SK-N-SH (cell line): ENCODE results near the gene ABCC5. TPM values are rescaled to one million over a fixed set of nuclear protein-coding genes. Genes with fewer than 3 reads are reported as not detected.

Experiments used
- CTCF ChIA-PET: fragments of 300-600, 350-600 bp; formaldehyde crosslinking; extraction: SDS; loops from one replicate; lab custom pipeline; 2021; lab: Yijun Ruan, JAX
- POLR2A ChIA-PET: fragments of 350-600 bp; sonication (Branson Sonifier 250); formaldehyde crosslinking; extraction: SDS; loops from one replicate; lab custom pipeline; 2020; ENCODE audit warnings: antibody characterized with exemption, inconsistent platforms; lab: Yijun Ruan, JAX
- DNase-seq: peaks from one replicate; pipeline ENCODE4 v3.0.0; 2012
- H2AFZ ChIP-seq: fragments of 200-600 bp; sonication (generic); 2 replicates; pipeline ENCODE4 v1.8.1; 2016; ENCODE audit warnings: antibody characterized with exemption, mild to moderate bottlenecking, low read depth
- H3F3A ChIP-seq: fragments of 200-600 bp; sonication (generic); replicated peaks from 2 replicates; pipeline ENCODE3; 2016; ENCODE audit warnings: antibody characterized with exemption, mild to moderate bottlenecking; ENCODE audit not compliant: insufficient read depth
- H3K27ac ChIP-seq, 2 experiments: fragments of 200-500 bp in 1 of 2; fragments of 200-600 bp in 1 of 2; sonication (Bioruptor generic) in 1 of 2; sonication (generic), shearing (Covaris generic) in 1 of 2; 2 replicates each; pipeline versions ENCODE4 v1.5.1 to v1.6.1; 2014 to 2016; ENCODE audit warnings: low read depth in 2 of 2, inconsistent platforms in 1 of 2, low read length in 1 of 2, mild to moderate bottlenecking in 1 of 2, mixed read lengths in 1 of 2
- H3K27me3 ChIP-seq: fragments of 200-600 bp; sonication (generic), shearing (Covaris generic); 2 replicates; pipeline ENCODE4 v1.6.1; 2016; ENCODE audit warnings: mixed run types; ENCODE audit not compliant: insufficient read depth
- H3K36me3 ChIP-seq, 2 experiments: fragments of 200-500 bp in 1 of 2; fragments of 200-600 bp in 1 of 2; sonication (Bioruptor generic) in 1 of 2; sonication (generic) in 1 of 2; replicated peaks in 1 of 2; 2 replicates each; pipeline versions ENCODE3 to v1.5.1; 2014 to 2016; ENCODE audit warnings: low read length in 1 of 2, mild to moderate bottlenecking in 1 of 2; ENCODE audit not compliant: insufficient read depth in 2 of 2, control insufficient read depth in 1 of 2
- H3K4me1 ChIP-seq, 2 experiments: fragments of 200-500 bp in 1 of 2; fragments of 200-600 bp in 1 of 2; sonication (Bioruptor generic) in 1 of 2; sonication (generic), shearing (Covaris generic) in 1 of 2; 2 replicates each; pipeline versions ENCODE4 v1.5.1 to v1.6.1; 2014 to 2016; ENCODE audit warnings: low read depth in 1 of 2, low read length in 1 of 2, mixed run types in 1 of 2; ENCODE audit not compliant: insufficient read depth in 2 of 2, control insufficient read depth in 1 of 2
- H3K4me2 ChIP-seq: fragments of 200-600 bp; sonication (generic), shearing (Covaris generic); 2 replicates; pipeline ENCODE4 v1.6.1; 2017; ENCODE audit warnings: mixed run types
- H3K4me3 ChIP-seq, 2 experiments: fragments of 200-500 bp in 1 of 2; fragments of 200-600 bp in 1 of 2; sonication (Bioruptor generic) in 1 of 2; sonication (generic), shearing (Covaris generic) in 1 of 2; 2 replicates each; pipeline versions ENCODE4 v1.5.1 to v1.8.1; 2014 to 2016; ENCODE audit warnings: low read depth in 2 of 2, inconsistent platforms in 1 of 2, low read length in 1 of 2, mild to moderate bottlenecking in 1 of 2, mixed read lengths in 1 of 2, moderate library complexity in 1 of 2
- H3K79me2 ChIP-seq: fragments of 200-600 bp; sonication (generic); 2 replicates; pipeline ENCODE4 v1.8.1; 2017; ENCODE audit warnings: mild to moderate bottlenecking; ENCODE audit not compliant: insufficient read depth
- H3K9ac ChIP-seq: fragments of 200-600 bp; sonication (generic); 2 replicates; pipeline ENCODE4 v1.6.1; 2017; ENCODE audit warnings: mixed run types
- H3K9me2 ChIP-seq: fragments of 200-600 bp; sonication (generic); 2 replicates; pipeline ENCODE4 v1.6.1; 2017; ENCODE audit warnings: mixed run types
- H3K9me3 ChIP-seq: fragments of 200-600 bp; sonication (generic); 2 replicates; pipeline ENCODE4 v1.6.1; 2017; ENCODE audit warnings: mixed run types, mild to moderate bottlenecking, moderate library complexity
- H4K20me1 ChIP-seq: fragments of 200-600 bp; sonication (generic); 2 replicates; pipeline ENCODE4 v1.6.1; 2017; ENCODE audit warnings: mild to moderate bottlenecking, mixed run types; ENCODE audit not compliant: insufficient read depth
- CTCF ChIP-seq: fragments of 200-600 bp; sonication (generic); IDR thresholded peaks from 2 replicates; pipeline ENCODE4 v1.6.1; 2017; ENCODE audit warnings: antibody characterized with exemption, mild to moderate bottlenecking, moderate library complexity
- FOXM1 ChIP-seq: IDR thresholded peaks from 2 replicates; pipeline ENCODE4 v1.4.0; 2012; ENCODE audit warnings: low read depth, mild to moderate bottlenecking
- GATA2 ChIP-seq: sonication (generic); formaldehyde crosslinking; IDR thresholded peaks from 2 replicates; pipeline ENCODE4 v1.5.0; 2020; ENCODE audit warnings: mild to moderate bottlenecking, missing genetic modification reagents
- IRF3 ChIP-seq: fragments of 150-350 bp; IDR thresholded peaks from 2 replicates; pipeline ENCODE4 v1.6.1; 2016; ENCODE audit warnings: mild to moderate bottlenecking, low read depth, low read length
- JUND ChIP-seq: IDR thresholded peaks from 2 replicates; pipeline ENCODE4 v1.4.0; 2012
- MAX ChIP-seq: IDR thresholded peaks from 2 replicates; pipeline ENCODE4 v1.4.0; 2012; ENCODE audit warnings: low read depth
- MEF2A ChIP-seq: IDR thresholded peaks from 2 replicates; pipeline ENCODE4 v1.4.0; 2012; ENCODE audit warnings: low read depth, borderline replicate concordance
- RCOR1 ChIP-seq: fragments of 150-350 bp; IDR thresholded peaks from 2 replicates; pipeline ENCODE4 v1.6.1; 2017; ENCODE audit warnings: antibody characterized with exemption, low read length
- REST ChIP-seq: IDR thresholded peaks from 2 replicates; pipeline ENCODE4 v1.6.1; 2012; ENCODE audit warnings: mild to moderate bottlenecking, low read depth, low read length, moderate library complexity
- RFX5 ChIP-seq: IDR thresholded peaks from 2 replicates; pipeline ENCODE4 v1.6.1; 2012; ENCODE audit warnings: mild to moderate bottlenecking, improper control_type of control experiment, low read length
- TEAD4 ChIP-seq: IDR thresholded peaks from 2 replicates; pipeline ENCODE4 v1.4.0; 2012; ENCODE audit warnings: mild to moderate bottlenecking, borderline replicate concordance; ENCODE audit not compliant: insufficient read depth
- USF2 ChIP-seq: fragments of 150-350 bp; IDR thresholded peaks from 2 replicates; pipeline ENCODE4 v1.6.1; 2017; ENCODE audit warnings: antibody characterized with exemption, low read length, low read depth, borderline replicate concordance
- YY1 ChIP-seq: IDR thresholded peaks from 2 replicates; pipeline ENCODE4 v1.4.0; 2012; ENCODE audit warnings: low read depth, mild to moderate bottlenecking
- WGBS: methylation state at CpG from one replicate; pipeline ENCODE4 v1.1.6; 2017; ENCODE audit warnings: low lambda C conversion rate; 5-methylcytosine and 5-hydroxymethylcytosine counted together
- polyA plus RNA-seq, 3 experiments: library from polyadenylated mRNA; depleted of rRNA; stranded (reverse); fragments of >200 nt; gene quantifications; 2 replicates each; pipeline ENCODE4 v1.2.3, GENCODE V29; 2012

The ABCC5 gene
- polyA plus RNA-seq, 1 of the 3 experiments (the other 2 are of a cell fraction), result 25.9 TPM

GRCh38 chr3:183959214-183959613 lies 58.5 kb downstream of the ABCC5 start:
- CTCF ChIA-PET, result no interaction called here
- no peak overlapping the region for H2AFZ ChIP-seq

More at GRCh38 chr3:183959214-183959613, 58.5 kb downstream of the ABCC5 start:
- H3K36me3 ChIP-seq, result peaks cover 20 to 27% of the 10 kb centered on the region in 2 experiments
- H3K9me3 ChIP-seq, result no peaks in the 10 kb centered on the region
- H3F3A ChIP-seq, result peaks cover 3% of the 10 kb centered on the region
- TF ChIP-seq RFX5, result no peak
- no peak for TF ChIP-seq FOXM1
- no peak for TF ChIP-seq IRF3
- no peak for TF ChIP-seq MAX
- no peak for TF ChIP-seq REST
- no peak for TF ChIP-seq TEAD4
- TF ChIP-seq CTCF, result no peak
- TF ChIP-seq USF2, result no peak
- TF ChIP-seq YY1, result no peak
- no peak for TF ChIP-seq MEF2A
- TF ChIP-seq GATA2 (CRISPR knock-in tag), result no peak
- TF ChIP-seq RCOR1, result no peak
- TF ChIP-seq JUND, result no peak
- no peaks in the 10 kb centered on the region for H3K9me2 ChIP-seq
- no peak for DNase-seq
- WGBS, result 96% methylated on average over 3 of the region's 4 CpGs
- H3K27ac ChIP-seq, result no peak overlapping the region
- H4K20me1 ChIP-seq, result no peaks in the 10 kb centered on the region
- POLR2A ChIA-PET, result no interaction called here
- no peak overlapping the region for H3K4me3 ChIP-seq
- H3K79me2 ChIP-seq, result no peaks in the 10 kb centered on the region
- H3K9ac ChIP-seq, result no peak overlapping the region
- H3K4me2 ChIP-seq, result no peak overlapping the region
- no peaks in the 10 kb centered on the region for H3K4me1 ChIP-seq
- H3K27me3 ChIP-seq, result no peaks in the 10 kb centered on the region
